ENCODE measurements around the gene IDUA. TPM values are rescaled to one million over a fixed set of nuclear protein-coding genes. Genes with fewer than 3 reads are reported as not detected.

Gene IDUA
- total and polyA plus RNA-seq, 10 of the 15 experiments (the other 5 are each of a cell fraction or from before 2014, with no cell fraction given) = 0.05 to 7.6 (median 1.4) TPM; not detected in 1

- no peaks in the 10 kb centered on the region for H3K4me1 ChIP-seq (ENCODE audit: control insufficient read depth, insufficient read depth, low read length)
- SMC1A ChIA-PET (ENCODE audit: uncharacterized antibody, unreplicated experiment) = no interaction called here
- H4K20me1 ChIP-seq (ENCODE audit: control insufficient read depth, insufficient read depth) = no peaks in the 10 kb centered on the region
Measured at GRCh38 chr4:955161-955921, 31.5 kb upstream of the IDUA start.

GRCh38 chr4:955931-956381 is 30.9 kb upstream of the IDUA start:
- FAIRE-seq (no peak), ATAC-seq (no peak), DNase-seq (ENCODE audit: low read depth, low spot score) (no peak)
- RAD21 ChIA-PET (ENCODE audit: unreplicated experiment) = no interaction called here
- no peaks in the 10 kb centered on the region for H3K27me3 ChIP-seq (replicated peaks in 1 of 2; ENCODE audit: control insufficient read depth in 2 of 2, insufficient read depth in 2 of 2, low read length in 1 of 2)
- H3K9me3 ChIP-seq (replicated peaks; ENCODE audit: control insufficient read depth, insufficient read depth, low read length) = no peaks in the 10 kb centered on the region
- no peak overlapping the region for H3K9ac ChIP-seq (ENCODE audit: control insufficient read depth, insufficient read depth, low read length)
- no peak overlapping the region for H3K4me3 ChIP-seq
- no peak overlapping the region for H3K27ac ChIP-seq (ENCODE audit: control insufficient read depth, insufficient read depth)
- H2AFZ ChIP-seq (ENCODE audit: control insufficient read depth, low read depth, low read length) = no peak overlapping the region
- H3K4me2 ChIP-seq (ENCODE audit: control insufficient read depth, insufficient read depth) = no peak overlapping the region
- no peaks in the 10 kb centered on the region for H4K20me1 ChIP-seq (ENCODE audit: control insufficient read depth, insufficient read depth)
- SMC1A ChIA-PET (ENCODE audit: uncharacterized antibody, unreplicated experiment) = no interaction called here
- no peaks in the 10 kb centered on the region for H3K4me1 ChIP-seq (ENCODE audit: control insufficient read depth, insufficient read depth, low read length)
- no TSS peak for BruUV-seq (replicated peaks)
- CTCF ChIA-PET = no interaction called here
- intact Hi-C loops (cut with micrococcal nuclease; ENCODE audit: unreplicated experiment) (no loop called here), in situ Hi-C loops (cut with MboI) (no loop called here)
- no peaks in the 10 kb centered on the region for H3K79me2 ChIP-seq (ENCODE audit: control insufficient read depth, insufficient read depth, low read length)
- no peaks in the 10 kb centered on the region; a peak in 1 of 4 replicates for H3K36me3 ChIP-seq (ENCODE audit: control insufficient read depth in 2 of 2, insufficient read depth in 2 of 2, low read length in 1 of 2)
- WGBS (ENCODE audit: insufficient coverage, insufficient replicate concordance, low lambda C conversion rate, missing lambda C conversion rate) = 88% methylated on average over 7 of the region's 12 CpGs
- POLR2A ChIA-PET = no interaction called here
- TF ChIP-seq, protein P1, sequence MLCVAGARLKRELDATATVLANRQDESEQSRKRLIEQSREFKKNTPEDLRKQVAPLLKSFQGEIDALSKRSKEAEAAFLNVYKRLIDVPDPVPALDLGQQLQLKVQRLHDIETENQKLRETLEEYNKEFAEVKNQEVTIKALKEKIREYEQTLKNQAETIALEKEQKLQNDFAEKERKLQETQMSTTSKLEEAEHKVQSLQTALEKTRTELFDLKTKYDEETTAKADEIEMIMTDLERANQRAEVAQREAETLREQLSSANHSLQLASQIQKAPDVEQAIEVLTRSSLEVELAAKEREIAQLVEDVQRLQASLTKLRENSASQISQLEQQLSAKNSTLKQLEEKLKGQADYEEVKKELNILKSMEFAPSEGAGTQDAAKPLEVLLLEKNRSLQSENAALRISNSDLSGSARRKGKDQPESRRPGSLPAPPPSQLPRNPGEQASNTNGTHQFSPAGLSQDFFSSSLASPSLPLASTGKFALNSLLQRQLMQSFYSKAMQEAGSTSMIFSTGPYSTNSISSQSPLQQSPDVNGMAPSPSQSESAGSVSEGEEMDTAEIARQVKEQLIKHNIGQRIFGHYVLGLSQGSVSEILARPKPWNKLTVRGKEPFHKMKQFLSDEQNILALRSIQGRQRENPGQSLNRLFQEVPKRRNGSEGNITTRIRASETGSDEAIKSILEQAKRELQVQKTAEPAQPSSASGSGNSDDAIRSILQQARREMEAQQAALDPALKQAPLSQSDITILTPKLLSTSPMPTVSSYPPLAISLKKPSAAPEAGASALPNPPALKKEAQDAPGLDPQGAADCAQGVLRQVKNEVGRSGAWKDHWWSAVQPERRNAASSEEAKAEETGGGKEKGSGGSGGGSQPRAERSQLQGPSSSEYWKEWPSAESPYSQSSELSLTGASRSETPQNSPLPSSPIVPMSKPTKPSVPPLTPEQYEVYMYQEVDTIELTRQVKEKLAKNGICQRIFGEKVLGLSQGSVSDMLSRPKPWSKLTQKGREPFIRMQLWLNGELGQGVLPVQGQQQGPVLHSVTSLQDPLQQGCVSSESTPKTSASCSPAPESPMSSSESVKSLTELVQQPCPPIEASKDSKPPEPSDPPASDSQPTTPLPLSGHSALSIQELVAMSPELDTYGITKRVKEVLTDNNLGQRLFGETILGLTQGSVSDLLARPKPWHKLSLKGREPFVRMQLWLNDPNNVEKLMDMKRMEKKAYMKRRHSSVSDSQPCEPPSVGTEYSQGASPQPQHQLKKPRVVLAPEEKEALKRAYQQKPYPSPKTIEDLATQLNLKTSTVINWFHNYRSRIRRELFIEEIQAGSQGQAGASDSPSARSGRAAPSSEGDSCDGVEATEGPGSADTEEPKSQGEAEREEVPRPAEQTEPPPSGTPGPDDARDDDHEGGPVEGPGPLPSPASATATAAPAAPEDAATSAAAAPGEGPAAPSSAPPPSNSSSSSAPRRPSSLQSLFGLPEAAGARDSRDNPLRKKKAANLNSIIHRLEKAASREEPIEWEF (IDR thresholded peaks at IDR 0.05; ENCODE audit: insufficient replicate concordance, low read depth, low read length) = no peak
- TF ChIP-seq JUND (IDR thresholded peaks at IDR 0.05; ENCODE audit: low read depth, low read length) (no peak), SRF (IDR thresholded peaks at IDR 0.05; ENCODE audit: low read depth in 2 of 2, low read length in 2 of 2) (no peak), CREB1 (IDR thresholded peaks at IDR 0.05; ENCODE audit: low read depth) (no peak), BMI1 (IDR thresholded peaks at IDR 0.05; ENCODE audit: borderline replicate concordance) (no peak), SMARCA5 (IDR thresholded peaks at IDR 0.05) (no peak), MXI1 (IDR thresholded peaks at IDR 0.05; ENCODE audit: low read depth, low read length) (no peak)

More at GRCh38 chr4:955161-955921, 31.5 kb upstream of the IDUA start:
- BruUV-seq (replicated peaks) = no TSS peak
- DNase-seq (ENCODE audit: low read depth, low spot score) (no peak), FAIRE-seq (no peak), ATAC-seq (no peak)
- ChIA-PET RAD21 (ENCODE audit: unreplicated experiment) (no interaction called here), CTCF (no interaction called here), POLR2A (no interaction called here)
- TF ChIP-seq HCFC1 (IDR thresholded peaks at IDR 0.05; ENCODE audit: low read length) (no peak), POLR2A (IDR thresholded peaks at IDR 0.05; ENCODE audit: low read depth, low read length) (0 out of 2 replicates have a peak, but pooled peaks have one; percentile 22)
- no peaks in the 10 kb centered on the region for H3K79me2 ChIP-seq (ENCODE audit: control insufficient read depth, insufficient read depth, low read length)
- no peaks in the 10 kb centered on the region for H3K27me3 ChIP-seq (replicated peaks in 1 of 2; ENCODE audit: control insufficient read depth in 2 of 2, insufficient read depth in 2 of 2, low read length in 1 of 2)
- no peak overlapping the region for H3K4me2 ChIP-seq (ENCODE audit: control insufficient read depth, insufficient read depth)
- H3K4me3 ChIP-seq = no peak overlapping the region
- no peak overlapping the region for H3K27ac ChIP-seq (ENCODE audit: control insufficient read depth, insufficient read depth)
- in situ Hi-C loops (cut with MboI) (no loop called here), intact Hi-C loops (cut with micrococcal nuclease; ENCODE audit: unreplicated experiment) (no loop called here)
- no peaks in the 10 kb centered on the region for H3K9me3 ChIP-seq (replicated peaks; ENCODE audit: control insufficient read depth, insufficient read depth, low read length)
- no peak overlapping the region for H2AFZ ChIP-seq (ENCODE audit: control insufficient read depth, low read depth, low read length)
- no peaks in the 10 kb centered on the region; a peak in 1 of 4 replicates for H3K36me3 ChIP-seq (ENCODE audit: control insufficient read depth in 2 of 2, insufficient read depth in 2 of 2, low read length in 1 of 2)
- 92% methylated on average over 33 of the region's 33 CpGs for WGBS (ENCODE audit: insufficient coverage, insufficient replicate concordance, low lambda C conversion rate, missing lambda C conversion rate)
- H3K9ac ChIP-seq (ENCODE audit: control insufficient read depth, insufficient read depth, low read length) = no peak overlapping the region

All from GM12878 (cell line).